Activated T-helper 1 cell treated with anti-CD3 and anti-CD28 coated beads, Interleukin-2, amount 50 U/mL, for 16 hours (primary cell): Measurements from ENCODE around the gene MED12.

Source experiments
- DNase-seq, 2 donors: peaks; one replicate each; pipeline ENCODE4 v3.0.0-alpha.2; 2020; ENCODE audit warnings: low read depth in 1 of 2, low spot score in 1 of 2

MED12 gene

DNA sequence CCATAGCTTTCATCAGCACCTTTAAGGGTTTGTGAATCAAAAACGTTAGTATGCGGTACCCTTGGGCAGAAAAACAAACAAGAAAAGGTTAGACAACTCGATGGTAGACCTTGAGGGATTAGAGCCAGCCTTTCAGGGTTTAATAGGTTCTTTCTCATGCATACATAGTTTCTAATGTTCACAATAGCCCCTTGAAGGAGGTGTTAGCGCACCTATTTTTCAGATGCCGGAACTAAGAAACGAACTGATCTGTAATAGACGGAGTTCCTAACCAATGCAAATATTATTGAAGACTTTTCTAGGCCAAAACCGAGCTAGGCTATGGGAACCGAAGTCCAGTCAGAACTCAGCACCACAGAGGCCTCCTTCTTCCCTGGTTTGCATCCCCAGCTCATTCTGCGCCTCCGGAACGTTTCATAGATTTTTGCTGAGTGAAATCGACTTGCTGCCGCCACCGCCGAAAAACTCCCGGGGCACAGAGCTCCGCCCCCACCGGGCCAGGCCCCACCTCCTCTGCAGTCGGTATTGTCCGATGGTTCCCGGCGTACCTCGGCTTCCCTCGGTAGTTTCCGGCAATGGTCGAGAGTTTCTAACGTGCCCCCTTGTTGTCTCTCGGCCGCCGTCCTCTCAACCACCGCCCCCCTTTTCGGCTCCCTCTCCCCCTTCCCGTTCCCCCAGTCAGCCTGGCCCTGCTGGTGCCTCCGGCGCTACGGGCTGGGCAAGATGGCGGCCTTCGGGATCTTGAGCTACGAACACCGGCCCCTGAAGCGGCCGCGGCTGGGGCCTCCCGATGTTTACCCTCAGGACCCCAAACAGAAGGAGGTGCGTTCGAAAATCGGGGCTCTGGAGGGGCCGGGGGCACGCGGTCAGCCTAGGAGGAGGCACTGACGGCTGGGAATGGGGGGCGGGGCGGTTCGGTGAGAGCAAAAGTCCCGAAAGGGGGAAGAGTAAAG lies at the start of gene MED12:
Gene MED12, plus strand, starts transcription at position 565 of the 953 bp plus-strand sequence. Its CDS starts 159 bp downstream, at position 724.
- DNase-seq = peak; percentile 44 to 69

DNA sequence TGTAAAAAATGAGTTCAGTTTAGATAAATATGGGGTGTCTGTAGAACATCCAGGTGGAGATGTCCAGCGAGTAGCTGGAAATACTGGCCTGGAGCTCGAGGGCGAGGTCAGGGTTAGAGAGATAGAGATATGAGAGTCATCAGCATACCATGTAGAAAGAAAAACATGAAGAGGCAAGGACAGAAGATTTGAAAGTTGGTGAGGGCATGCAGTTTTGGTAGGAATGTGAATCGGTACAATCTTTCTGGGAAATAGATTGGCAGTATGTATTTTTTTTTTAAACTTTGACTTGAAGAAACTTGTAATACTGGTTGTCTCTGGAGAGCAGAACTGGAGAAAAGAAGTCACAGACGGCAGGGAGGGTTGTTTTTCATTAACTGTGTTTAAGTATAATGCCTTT lies 47.9 kb upstream of the MED12 start:
- DNase-seq = no peak

DNA sequence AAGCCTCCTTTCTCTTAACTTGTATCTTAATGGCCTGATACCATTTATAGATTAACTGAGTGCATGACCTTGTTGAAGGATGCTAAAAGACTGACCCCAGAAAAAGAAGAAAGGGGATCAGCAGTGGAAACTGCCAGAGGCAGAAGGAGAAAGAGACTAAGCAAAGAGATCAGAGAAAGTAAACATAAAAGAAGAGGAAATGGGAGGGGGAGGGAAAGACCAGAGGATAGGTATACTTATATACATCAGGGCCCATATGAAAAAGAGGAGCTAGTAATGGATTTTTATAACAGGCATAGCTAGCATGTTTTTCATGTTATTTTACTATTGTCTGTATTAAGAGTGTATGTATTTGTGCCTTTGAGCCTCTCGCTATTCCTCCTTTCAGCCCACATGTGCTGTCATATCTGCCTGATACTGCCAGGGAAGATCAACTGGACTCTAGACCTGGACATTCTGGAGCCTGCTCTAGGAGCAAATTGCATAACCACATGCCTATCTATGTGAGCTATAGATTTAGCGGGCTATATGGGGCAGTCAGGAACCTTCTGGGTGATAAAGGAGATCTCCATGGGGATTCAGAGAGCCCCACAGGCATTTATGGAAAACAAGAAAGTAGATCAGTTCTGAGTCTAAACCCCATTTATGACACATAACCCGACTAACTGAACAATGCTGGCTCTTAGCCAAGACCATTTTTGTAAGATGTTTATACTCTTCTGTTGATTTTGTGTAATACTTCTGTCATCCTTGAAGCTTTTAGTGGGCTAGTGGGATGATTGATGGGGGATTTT lies 36.9 kb upstream of the MED12 start:
- no peak for DNase-seq

DNA sequence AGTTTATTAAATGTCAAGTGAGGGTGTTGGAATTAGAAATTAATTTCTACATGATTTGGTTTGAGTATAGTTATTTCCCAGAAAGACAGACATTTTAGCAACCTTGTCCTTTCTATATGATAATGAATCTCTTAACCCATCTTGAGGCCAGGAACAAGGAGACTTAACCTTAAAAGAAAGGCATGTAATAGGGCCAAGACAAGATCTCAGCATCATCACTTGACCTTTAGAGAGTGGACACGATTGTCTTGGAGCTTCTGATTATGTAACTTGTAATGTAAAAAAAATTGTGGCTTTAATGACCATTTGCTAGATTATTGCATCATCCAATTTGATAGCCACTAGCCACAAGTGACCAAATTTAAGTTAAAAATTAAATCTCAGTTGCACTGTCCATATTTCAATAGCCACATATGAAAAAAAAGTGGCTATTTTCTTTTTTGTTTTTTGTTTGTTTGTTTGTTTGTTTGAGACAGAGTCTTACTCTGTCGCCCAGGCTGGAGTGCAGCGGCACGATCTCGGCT lies 36.2 kb upstream of the MED12 start:
- no peak for DNase-seq

DNA sequence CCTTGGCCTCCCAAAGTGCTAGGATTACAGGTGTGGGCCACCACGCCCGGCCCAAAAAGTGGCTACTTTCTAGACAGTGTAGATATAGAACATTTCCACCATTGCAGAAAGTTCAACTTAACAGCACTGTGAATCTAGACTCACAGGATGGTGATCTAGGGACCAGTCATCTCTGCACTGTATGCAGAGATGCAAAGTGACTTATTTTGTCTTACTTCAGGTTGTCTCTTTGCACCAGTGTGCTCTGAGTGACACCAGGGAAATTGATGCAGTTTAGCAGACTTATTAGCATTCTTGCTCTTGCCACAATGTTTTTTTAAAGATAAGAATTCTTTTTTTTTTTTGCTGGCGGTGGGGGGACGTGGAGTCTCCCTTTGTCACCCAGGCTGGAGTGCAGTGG lies 35.6 kb upstream of the MED12 start:
- DNase-seq = no peak

DNA sequence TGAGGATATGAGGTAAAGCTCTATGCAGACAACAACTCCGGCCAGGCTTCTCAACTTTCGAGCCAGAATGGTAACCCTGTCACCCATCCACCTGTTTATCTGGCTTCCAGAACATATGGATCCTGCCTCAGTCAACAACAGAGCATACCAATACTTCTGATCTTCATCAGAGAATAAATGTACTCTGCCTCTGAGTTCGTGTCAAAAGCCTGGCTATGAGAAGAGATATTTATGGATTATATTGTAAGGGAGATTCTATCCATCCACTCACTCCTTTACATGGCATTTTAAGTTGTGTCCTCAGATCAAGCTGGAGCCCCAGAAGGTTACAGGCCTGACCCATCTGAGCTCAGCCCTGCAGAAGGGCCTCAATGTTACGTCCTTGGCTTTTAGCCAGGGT lies 32.5 kb upstream of the MED12 start:
- DNase-seq = no peak

DNA sequence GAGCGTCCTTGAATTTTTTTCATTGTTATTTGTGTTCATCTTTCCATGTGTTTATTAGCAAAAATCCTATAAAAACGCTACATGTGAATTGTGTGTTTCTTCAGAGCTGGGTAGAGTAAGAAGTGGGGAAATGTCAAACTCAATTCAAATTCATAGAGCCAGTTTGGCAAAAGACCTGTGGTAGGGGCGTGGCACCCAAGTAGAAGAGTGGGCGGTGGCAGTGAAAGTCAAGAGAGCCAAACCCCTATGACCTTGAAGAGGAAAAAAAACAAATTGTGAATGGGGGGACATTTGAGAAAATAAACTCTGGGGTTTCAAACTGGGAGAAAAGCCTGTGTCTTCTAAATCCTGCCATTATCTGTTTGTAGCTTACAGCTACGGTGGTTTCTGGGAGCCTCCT lies 27.1 kb upstream of the MED12 start:
- DNase-seq = no peak

DNA sequence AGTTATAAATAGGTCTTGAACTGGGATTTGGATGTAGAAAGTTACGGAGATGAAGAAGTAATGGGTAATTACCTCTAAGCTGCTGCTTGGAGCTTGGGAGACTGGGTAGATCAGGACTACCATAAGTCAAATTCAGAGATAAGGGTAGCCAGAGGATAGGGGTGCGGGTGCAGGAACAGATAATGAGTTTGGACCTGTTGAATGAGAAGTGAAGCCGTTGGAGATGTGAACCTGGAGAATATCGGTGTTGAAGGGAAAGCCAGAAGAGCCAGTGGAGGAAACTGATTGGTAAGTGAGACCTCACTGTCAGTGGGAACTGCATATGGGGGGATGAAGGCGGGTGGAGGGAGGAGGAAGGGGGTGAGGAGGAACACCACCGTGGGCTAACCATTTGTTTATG lies 23.4 kb upstream of the MED12 start:
- DNase-seq = no peak

DNA sequence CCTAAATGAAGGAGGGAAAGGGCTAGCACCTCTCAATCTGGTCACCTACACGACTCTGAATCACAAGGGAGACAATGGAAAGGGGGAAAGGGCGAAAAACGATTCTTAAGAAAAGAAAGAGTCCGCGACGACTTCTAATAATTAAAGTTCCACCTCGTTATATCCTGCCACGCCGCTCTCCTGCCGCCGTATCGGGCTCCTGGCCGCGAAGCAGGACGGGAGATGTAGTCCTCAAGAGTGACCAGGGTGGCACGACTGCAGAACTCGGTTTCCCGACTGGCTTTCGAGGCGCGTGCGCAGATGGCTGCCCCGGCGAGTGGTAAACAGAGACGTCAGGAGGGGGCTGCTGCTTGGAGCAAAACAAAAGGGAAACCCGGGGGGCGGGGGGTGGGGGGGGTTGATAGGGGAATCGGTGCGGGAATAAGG lies 22.8 kb upstream of the MED12 start, which contains the start of gene FOXO4:
Gene FOXO4, plus strand, starts transcription at position 297 of the 426 bp plus-strand sequence. CDS start 678 bp downstream, outside the sequence.
- DNase-seq = peak; percentile 64 to 81

DNA sequence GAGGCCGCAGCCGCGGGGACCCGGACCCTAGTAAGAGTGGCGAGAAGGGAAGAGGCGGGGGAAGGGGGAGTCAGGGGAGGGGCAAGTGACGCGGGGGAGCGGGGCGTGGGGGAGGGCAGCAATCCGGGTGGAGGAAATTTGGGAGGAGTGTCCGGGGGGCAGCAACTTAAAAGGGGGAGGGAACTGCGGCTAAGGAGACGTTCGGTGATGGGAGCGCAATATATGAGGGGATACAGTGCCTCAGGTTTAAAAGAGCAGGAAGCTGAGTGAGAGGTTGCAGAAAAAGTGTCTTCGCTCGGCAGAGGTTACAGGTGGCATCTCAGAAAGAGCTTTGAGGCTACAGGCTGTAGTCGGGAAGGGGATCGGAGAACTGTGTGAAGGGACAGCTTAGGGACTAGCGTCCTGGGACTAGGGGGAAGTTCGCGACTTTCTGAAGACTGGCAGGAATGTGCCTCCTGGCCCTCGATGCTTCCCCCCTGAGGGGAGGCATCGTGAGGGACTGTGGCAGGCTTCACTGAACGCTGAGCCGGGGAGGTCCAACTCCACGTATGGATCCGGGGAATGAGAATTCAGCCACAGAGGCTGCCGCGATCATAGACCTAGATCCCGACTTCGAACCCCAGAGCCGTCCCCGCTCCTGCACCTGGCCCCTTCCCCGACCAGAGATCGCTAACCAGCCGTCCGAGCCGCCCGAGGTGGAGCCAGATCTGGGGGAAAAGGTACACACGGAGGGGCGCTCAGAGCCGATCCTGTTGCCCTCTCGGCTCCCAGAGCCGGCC lies 22.2 kb upstream of the MED12 start:
- peak in 1 of 2 donors; percentile 42 for DNase-seq

DNA sequence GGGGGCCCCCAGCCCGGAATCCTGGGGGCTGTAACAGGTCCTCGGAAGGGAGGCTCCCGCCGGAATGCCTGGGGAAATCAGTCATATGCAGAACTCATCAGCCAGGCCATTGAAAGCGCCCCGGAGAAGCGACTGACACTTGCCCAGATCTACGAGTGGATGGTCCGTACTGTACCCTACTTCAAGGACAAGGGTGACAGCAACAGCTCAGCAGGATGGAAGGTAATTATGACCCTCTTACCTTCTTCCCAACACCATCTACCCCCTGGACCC lies 21.7 kb upstream of the MED12 start:
- no peak for DNase-seq

DNA sequence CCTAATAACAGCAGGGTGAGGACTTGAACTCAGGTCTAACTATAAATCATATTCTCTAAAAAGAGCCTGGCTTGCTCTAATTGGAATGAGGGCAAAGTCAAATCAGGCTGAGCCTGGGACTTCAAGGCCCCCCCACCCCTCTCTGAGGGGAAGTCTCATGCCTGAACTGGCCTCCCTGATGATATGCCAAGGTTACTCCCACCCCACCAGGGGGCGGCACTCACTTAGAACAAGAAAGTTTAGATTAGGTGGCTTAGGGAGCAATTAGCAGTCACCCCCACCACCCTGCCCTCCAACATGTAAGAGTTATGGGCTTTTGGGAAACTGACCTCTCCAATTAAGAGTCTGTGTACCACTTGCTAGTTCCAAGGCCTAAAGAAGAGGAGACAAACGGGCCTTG lies 20.1 kb upstream of the MED12 start:
- peak; percentile 49 to 67 for DNase-seq

DNA sequence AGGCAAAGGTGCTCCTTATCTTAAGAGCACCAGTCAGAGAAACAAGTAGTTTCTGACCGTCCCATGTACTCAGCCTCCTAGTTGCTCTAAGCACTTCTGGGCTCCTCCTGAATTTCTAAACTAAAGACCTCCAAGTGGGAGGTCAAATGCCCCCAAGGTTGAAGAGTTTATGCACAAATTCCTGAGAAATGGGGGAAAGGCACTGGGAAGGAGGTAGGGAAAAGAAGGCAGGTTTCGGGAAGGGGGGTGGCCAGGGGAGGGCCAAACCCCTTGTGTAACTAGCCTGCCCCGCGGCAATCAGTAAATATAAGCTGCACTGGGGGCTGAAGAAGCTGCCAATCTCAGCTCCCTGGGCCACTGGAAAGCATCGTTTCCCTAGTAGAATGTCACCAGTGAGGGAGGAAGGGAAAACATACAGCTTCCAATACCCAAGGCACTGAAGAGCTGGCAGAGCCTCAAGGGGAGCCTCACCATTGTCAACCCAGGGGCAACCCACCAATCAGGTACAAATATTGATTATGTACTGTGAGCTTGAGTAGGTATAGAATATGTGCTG lies 19.4 kb upstream of the MED12 start:
- DNase-seq = no peak

DNA sequence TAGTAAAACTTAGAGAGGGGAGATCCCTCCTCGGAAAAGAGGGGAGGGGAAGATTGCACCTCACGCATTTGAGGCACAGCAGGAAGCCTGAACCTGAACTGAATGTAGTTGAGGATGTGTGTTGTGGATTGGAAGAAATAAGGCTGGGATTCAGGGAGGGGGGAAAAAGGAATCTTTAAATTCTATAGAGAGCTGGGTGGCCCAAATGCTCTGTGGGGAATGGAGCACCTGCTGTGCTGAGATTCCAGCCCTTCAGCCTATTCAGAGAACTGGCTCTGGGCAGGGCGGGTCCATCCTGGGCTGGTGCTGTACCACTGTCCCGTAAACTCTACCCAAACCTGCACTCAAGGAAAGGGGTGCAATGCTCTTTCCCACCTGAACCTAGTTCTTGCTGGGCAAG lies 18.7 kb upstream of the MED12 start:
- no peak for DNase-seq

DNA sequence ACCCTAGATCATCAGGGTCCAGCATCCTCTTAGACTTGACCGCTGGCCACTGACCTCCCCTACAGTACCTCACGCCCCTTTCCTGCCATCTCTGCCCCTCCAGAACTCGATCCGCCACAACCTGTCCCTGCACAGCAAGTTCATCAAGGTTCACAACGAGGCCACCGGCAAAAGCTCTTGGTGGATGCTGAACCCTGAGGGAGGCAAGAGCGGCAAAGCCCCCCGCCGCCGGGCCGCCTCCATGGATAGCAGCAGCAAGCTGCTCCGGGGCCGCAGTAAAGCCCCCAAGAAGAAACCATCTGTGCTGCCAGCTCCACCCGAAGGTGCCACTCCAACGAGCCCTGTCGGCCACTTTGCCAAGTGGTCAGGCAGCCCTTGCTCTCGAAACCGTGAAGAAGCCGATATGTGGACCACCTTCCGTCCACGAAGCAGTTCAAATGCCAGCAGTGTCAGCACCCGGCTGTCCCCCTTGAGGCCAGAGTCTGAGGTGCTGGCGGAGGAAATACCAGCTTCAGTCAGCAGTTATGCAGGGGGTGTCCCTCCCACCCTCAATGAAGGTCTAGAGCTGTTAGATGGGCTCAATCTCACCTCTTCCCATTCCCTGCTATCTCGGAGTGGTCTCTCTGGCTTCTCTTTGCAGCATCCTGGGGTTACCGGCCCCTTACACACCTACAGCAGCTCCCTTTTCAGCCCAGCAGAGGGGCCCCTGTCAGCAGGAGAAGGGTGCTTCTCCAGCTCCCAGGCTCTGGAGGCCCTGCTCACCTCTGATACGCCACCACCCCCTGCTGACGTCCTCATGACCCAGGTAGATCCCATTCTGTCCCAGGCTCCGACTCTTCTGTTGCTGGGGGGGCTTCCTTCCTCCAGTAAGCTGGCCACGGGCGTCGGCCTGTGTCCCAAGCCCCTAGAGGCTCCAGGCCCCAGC lies 17.6 kb upstream of the MED12 start:
- no peak for DNase-seq

DNA sequence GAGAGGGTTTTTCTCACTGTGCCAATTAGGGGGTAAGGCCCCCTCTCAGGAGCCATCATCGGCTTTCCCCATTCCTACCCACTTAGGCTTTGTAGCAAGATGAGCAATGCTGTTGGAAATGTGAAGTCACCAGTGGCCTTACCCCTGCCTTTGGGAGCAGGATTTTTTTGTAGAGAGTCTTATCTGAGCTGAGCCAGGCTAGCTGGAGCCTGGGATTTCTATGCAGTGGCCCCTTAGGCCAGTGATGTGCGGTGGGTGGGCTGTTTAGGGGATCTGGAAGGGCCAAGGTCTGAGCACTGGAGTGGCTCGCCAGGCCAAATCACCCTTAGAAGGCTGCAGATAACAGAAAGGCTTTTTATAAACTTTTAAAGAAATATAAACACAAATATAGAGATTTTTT lies 16.1 kb upstream of the MED12 start:
- no peak for DNase-seq

DNA sequence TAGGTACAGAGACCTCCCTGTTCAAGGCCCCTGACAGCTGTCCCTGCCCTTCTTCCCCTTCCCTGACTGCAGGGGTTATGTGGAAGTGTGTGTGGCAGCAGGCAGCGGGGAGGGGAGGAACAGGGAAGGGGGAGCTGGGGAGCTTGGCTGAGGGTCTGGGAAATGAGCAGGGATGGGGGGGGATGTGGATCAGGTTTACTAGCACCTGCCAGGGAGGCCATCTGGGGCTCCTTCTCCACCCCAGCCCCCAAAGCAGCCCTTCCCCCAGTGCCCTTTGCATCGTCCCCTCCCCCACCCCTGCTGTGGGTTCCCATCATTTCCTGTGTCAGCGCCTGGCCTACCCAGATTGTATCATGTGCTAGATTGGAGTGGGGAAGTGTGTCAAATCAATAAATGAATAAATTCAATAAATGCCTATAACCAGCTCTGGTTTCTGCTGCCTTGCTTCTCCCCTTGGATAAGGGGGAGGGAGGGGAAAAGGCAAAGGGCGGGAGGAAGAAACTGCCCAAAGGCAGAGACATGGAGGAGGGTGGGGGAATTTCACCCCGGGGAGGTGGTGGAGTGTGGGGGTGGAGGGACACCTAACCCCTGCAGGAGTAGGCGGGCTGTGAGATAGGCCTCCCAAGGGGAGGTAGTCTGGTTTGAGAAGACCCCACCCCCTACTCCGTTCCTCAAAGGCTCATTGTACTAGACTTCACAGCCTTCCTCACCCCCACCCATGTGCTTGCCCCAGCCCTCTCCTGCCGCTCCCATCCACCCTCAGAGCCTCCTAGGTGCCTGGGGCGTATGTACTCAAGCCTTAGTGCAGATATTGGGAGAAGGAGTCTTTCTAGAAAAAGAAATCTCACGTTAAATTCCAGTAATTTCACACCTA lies 15.0 kb upstream of the MED12 start:
- DNase-seq = peak in 1 of 2 donors; percentile 26

DNA sequence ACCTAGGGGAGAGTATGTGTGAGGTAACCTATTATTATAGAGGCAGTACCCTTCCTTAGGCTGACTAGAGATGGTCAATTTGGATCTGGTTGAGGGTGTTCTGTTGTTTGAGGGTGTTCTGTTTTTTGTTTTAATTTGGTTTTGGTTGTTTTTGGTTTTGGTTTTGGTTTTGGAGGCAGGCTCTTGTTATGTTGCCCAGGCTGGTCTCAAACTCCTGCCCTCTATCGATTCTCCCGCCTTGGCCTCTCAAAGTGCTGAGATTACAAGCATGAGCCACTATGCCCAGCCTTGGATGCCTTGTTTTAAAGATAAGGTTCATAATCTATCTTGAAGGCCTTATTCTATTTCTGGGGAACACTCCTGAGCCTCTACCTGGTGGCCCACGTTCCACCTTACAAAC lies 12.8 kb upstream of the MED12 start:
- no peak for DNase-seq

DNA sequence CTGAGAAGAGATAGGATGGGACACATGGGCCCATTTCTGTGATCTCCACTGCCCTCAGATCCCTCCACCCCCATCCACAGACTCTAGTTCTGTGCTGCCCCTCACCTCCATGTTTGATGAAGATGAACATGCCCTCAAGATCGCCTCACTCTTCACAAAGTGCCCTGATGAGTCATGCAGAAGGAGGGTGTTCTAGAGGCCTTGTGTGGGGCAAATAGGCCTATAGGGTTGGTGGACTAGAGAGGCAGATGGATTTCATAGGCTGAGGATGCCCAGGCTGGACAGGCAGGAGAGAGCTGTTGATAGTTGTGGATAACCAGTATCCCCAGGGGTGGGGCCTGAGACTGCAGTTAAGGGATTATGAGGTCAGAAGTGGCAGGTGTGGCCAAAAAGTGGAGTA lies 12.0 kb upstream of the MED12 start, which contains the start of gene CXorf65:
Gene CXorf65, minus strand, starts transcription at position 314 of the 400 bp plus-strand sequence. Its CDS starts 184 bp downstream, at position 130.
- no peak for DNase-seq
